Sigmoid colon (tissue), 4 donors: ENCODE results near the gene YWHAG.

Experiments
- EP300 ChIP-seq, 4 donors: sonication (generic); formaldehyde crosslinking; IDR thresholded peaks; one replicate each; pipeline ENCODE4 v1.6.1; 2017; ENCODE audit warnings: antibody characterized with exemption in 4 of 4
- POLR2A ChIP-seq, 2 donors: fragments of 450-650 bp; IDR thresholded peaks; one replicate each; pipeline ENCODE4 v1.6.1; 2016; ENCODE audit warnings: antibody characterized with exemption in 2 of 2, mild to moderate bottlenecking in 2 of 2, moderate library complexity in 2 of 2
- POLR2AphosphoS5 ChIP-seq, 4 donors: sonication (generic); formaldehyde crosslinking; IDR thresholded peaks; one replicate each; pipeline ENCODE4 v1.6.1; 2017; ENCODE audit warnings: antibody characterized with exemption in 4 of 4
- TF ChIP-seq, protein P1 (sequence below), 4 experiments: fragments of 450-650 bp in 3 of 4; fragments of 200-600 bp in 1 of 4; IDR thresholded peaks; one replicate each; pipeline ENCODE4 v1.5.1; 2016 to 2019; ENCODE audit warnings: antibody characterized with exemption in 4 of 4, mild to moderate bottlenecking in 3 of 4, moderate library complexity in 2 of 4

DNA sequence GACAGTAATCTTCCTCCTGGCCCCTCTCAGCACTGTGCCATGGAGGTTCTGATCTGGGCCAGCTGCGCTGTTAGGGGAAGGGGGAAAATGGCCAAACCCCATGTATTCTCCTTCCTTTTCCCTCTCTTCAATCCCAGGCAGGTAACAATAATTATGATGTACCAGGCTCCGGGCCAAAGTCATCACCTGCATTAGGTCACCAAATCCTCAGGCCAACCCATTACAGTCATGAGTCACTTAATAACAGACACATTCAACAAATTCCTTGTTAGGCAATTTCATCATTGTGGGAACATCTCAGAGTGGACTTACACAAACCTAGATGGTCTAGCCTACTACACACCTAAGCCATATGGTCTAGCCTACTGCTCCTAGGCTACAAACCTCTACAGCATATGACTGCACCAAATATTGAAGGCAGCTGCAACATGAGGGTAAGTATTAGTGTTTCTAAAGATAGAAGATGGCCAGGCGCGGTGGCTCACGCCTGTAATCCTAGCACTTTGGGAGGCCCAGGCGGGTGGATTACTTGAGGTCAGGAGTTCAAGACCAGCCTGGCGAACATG is 58.5 kb downstream of the YWHAG start:
- TF ChIP-seq, protein P1, sequence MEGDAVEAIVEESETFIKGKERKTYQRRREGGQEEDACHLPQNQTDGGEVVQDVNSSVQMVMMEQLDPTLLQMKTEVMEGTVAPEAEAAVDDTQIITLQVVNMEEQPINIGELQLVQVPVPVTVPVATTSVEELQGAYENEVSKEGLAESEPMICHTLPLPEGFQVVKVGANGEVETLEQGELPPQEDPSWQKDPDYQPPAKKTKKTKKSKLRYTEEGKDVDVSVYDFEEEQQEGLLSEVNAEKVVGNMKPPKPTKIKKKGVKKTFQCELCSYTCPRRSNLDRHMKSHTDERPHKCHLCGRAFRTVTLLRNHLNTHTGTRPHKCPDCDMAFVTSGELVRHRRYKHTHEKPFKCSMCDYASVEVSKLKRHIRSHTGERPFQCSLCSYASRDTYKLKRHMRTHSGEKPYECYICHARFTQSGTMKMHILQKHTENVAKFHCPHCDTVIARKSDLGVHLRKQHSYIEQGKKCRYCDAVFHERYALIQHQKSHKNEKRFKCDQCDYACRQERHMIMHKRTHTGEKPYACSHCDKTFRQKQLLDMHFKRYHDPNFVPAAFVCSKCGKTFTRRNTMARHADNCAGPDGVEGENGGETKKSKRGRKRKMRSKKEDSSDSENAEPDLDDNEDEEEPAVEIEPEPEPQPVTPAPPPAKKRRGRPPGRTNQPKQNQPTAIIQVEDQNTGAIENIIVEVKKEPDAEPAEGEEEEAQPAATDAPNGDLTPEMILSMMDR (IDR thresholded peaks at IDR 0.05), result no peak
- TF ChIP-seq EP300 (IDR thresholded peaks at IDR 0.05), result peak in 1 of 4 donors; percentile 38
- TF ChIP-seq POLR2A (IDR thresholded peaks at IDR 0.05), result no peak
- peak in 1 of 4 donors; percentile 64 for TF ChIP-seq POLR2AphosphoS5 (IDR thresholded peaks at IDR 0.05)
